HepG2 (cell line): Measurements from ENCODE around the gene NOXA1. TPM values are rescaled to one million over a fixed set of nuclear protein-coding genes. Genes with fewer than 3 reads are reported as not detected.
A peak's percentile ranks its signal among the peaks of the same experiment; 100 is the strongest.

ENCODE experiments used
- ARID2 ChIP-seq: sonication (generic); formaldehyde crosslinking; IDR thresholded peaks from 2 replicates; pipeline ENCODE4 v1.8.1; 2022; ENCODE audit warnings: mild to moderate bottlenecking, missing genetic modification reagents, borderline replicate concordance
- GLMP ChIP-seq: sonication (generic); formaldehyde crosslinking; IDR thresholded peaks from 2 replicates; pipeline ENCODE4 v1.9.0; 2021; ENCODE audit warnings: missing genetic modification reagents, mild to moderate bottlenecking, borderline replicate concordance
- KDM2A ChIP-seq: sonication (generic); formaldehyde crosslinking; IDR thresholded peaks from 2 replicates; pipeline ENCODE4 v1.4.0; 2020; ENCODE audit warnings: low read depth, missing genetic modification reagents, borderline replicate concordance
- MEIS2 ChIP-seq: sonication (generic); formaldehyde crosslinking; IDR thresholded peaks from 2 replicates; pipeline ENCODE4 v1.9.0; 2021; ENCODE audit warnings: mild to moderate bottlenecking, missing genetic modification reagents
- MTA1 ChIP-seq: sonication (generic); formaldehyde crosslinking; IDR thresholded peaks from 2 replicates; pipeline ENCODE4 v1.4.0; 2020; ENCODE audit warnings: missing genetic modification reagents, mild to moderate bottlenecking, borderline replicate concordance
- MXI1 ChIP-seq: IDR thresholded peaks from 3 replicates; pipeline ENCODE4 v1.6.1; 2012; ENCODE audit warnings: low read depth, low read length, inconsistent platforms, borderline replicate concordance
- ONECUT2 ChIP-seq: sonication (generic); formaldehyde crosslinking; IDR thresholded peaks from 2 replicates; pipeline ENCODE4 v1.4.0; 2020; ENCODE audit warnings: missing genetic modification reagents
- SALL2 ChIP-seq: sonication (generic); formaldehyde crosslinking; IDR thresholded peaks from 2 replicates; pipeline ENCODE4 v1.8.1; 2023; ENCODE audit warnings: mild to moderate bottlenecking, missing genetic modification reagents, inconsistent platforms
- SP4 ChIP-seq: sonication (generic); formaldehyde crosslinking; IDR thresholded peaks from 2 replicates; pipeline ENCODE4 v1.8.1; 2023; ENCODE audit warnings: mild to moderate bottlenecking, missing genetic modification reagents
- TOE1 ChIP-seq: sonication (generic); formaldehyde crosslinking; IDR thresholded peaks from 2 replicates; pipeline ENCODE4 v1.4.0; 2020; ENCODE audit warnings: mild to moderate bottlenecking, missing genetic modification reagents
- YEATS4 ChIP-seq: sonication (generic); formaldehyde crosslinking; IDR thresholded peaks from 2 replicates; pipeline ENCODE4 v1.4.0; 2020; ENCODE audit warnings: missing genetic modification reagents, borderline replicate concordance
- ZFP37 ChIP-seq: sonication (generic); formaldehyde crosslinking; IDR thresholded peaks from 2 replicates; pipeline ENCODE4 v1.4.0; 2020; ENCODE audit warnings: missing genetic modification reagents, borderline replicate concordance
- ZNF142 ChIP-seq: sonication (generic); formaldehyde crosslinking; IDR thresholded peaks from 2 replicates; pipeline ENCODE4 v1.4.0; 2020; ENCODE audit warnings: missing genetic modification reagents
- ZNF205 ChIP-seq: IDR thresholded peaks from 2 replicates; pipeline ENCODE4 v1.6.1; 2018; ENCODE audit warnings: missing biosample characterization, missing genetic modification reagents
- ZNF276 ChIP-seq: sonication (generic); formaldehyde crosslinking; IDR thresholded peaks from 2 replicates; pipeline ENCODE4 v1.4.0; 2020; ENCODE audit warnings: mild to moderate bottlenecking, low read depth, missing genetic modification reagents
- polyA plus RNA-seq, 8 experiments: library from polyadenylated mRNA; depleted of rRNA in 3 of 8; stranded (reverse) in 7 of 8; unstranded in 1 of 8; fragments of >200 nt; fragmentation: Illumina TruSeq in 4 of 8; extraction: Trizol in 4 of 8; gene quantifications; 2 replicates each; pipeline versions ENCODE4 v1.2.1 to v1.2.3, GENCODE V29; 2011 to 2016; ENCODE audit warnings: low read depth in 4 of 8, missing spikeins in 1 of 8, mixed read lengths in 1 of 8; ENCODE audit not compliant: insufficient read depth in 1 of 8
- total RNA-seq, 5 experiments: library from RNA; depleted of rRNA; stranded (reverse); fragments of >200 nt; fragmentation: Illumina TruSeq; extraction: Trizol; gene quantifications; 2 replicates each; pipeline ENCODE4 v1.2.3, GENCODE V29; 2016; ENCODE audit warnings: low read depth in 1 of 5

NOXA1 gene
- total and polyA plus RNA-seq, 2 of the 13 experiments (the other 11 are each of a cell fraction or from before 2014, with no cell fraction given), result 0.78 to 1.2 TPM

- TF ChIP-seq GLMP (CRISPR knock-in tag) (no peak), ARID2 (CRISPR knock-in tag) (no peak), ZNF142 (CRISPR knock-in tag) (peak; percentile 71), SP4 (CRISPR knock-in tag) (peak; percentile 74), ZNF205 (CRISPR knock-in tag) (0 out of 2 replicates have a peak, but pooled peaks have one; percentile 22), YEATS4 (CRISPR knock-in tag) (peak; percentile 31; the same call in 1 of the 2 replicates), ZFP37 (CRISPR knock-in tag) (no peak), ONECUT2 (no peak), KDM2A (CRISPR knock-in tag) (peak; percentile 53; the same call in 1 of the 2 replicates), MXI1 (peak; percentile 31; the same call in 1 of the 3 replicates), ZNF276 (CRISPR knock-in tag) (no peak), MEIS2 (0 out of 2 replicates have a peak, but pooled peaks have one; percentile 16), TOE1 (CRISPR knock-in tag) (no peak), MTA1 (CRISPR knock-in tag) (peak; percentile 41; the same call in 1 of the 2 replicates), SALL2 (CRISPR knock-in tag) (peak; percentile 71; the same call in 1 of the 2 replicates)
These were observed 16.2 kb upstream of the NOXA1 start (continued) for GRCh38 chr9:137406876-137407589.
